PC-3 (cell line): Measurements from ENCODE around the gene MATN4. TPM values are rescaled to one million over a fixed set of nuclear protein-coding genes. Genes with fewer than 3 reads are reported as not detected.

Experiments used
- ATAC-seq: fragments of 200-7000 bp; cut with Tn5 transposase; 2 replicates; pipeline ENCODE4 v1.9.1; 2020; ENCODE audit warnings: mild to moderate bottlenecking, moderate library complexity
- BruUV-seq: library from RNA; stranded (reverse); fragments of 400-500 nt; replicated peaks from 2 replicates; lab custom pipeline; 2021; lab: Mats Ljungman, UMichigan
- CTCF ChIA-PET: fragments of 300-600 bp; sonication (Branson Sonifier 250); formaldehyde crosslinking; loops from one replicate; lab custom pipeline; 2022; ENCODE audit warnings: antibody characterized with exemption; lab: Charles Lee
- POLR2A ChIA-PET: fragments of 300-600 bp; sonication (Branson Sonifier 250); formaldehyde crosslinking; loops from one replicate; lab custom pipeline; 2022; ENCODE audit warnings: antibody characterized with exemption; ENCODE audit not compliant: unreplicated experiment; lab: Charles Lee
- DNase-seq: peaks from one replicate; pipeline ENCODE4 v3.0.0-alpha.2; 2015
- H2AFZ ChIP-seq: fragments of 300-600 bp; sonication (generic); 2 replicates; pipeline ENCODE4 v1.6.0; 2016; ENCODE audit warnings: antibody characterized with exemption, low read length
- H3F3A ChIP-seq: fragments of 300-600 bp; sonication (generic); one replicate; pipeline ENCODE4 v1.6.0; 2017; ENCODE audit warnings: antibody characterized with exemption, low read length, control low read depth, mild to moderate bottlenecking; ENCODE audit not compliant: unreplicated experiment
- H3K27ac ChIP-seq: fragments of 300-600 bp; sonication (generic); 2 replicates; pipeline ENCODE4 v1.5.1; 2016; ENCODE audit warnings: mild to moderate bottlenecking, low read length
- H3K27me3 ChIP-seq: fragments of 300-600 bp; sonication (generic); 2 replicates; pipeline ENCODE4 v1.6.1; 2016; ENCODE audit warnings: low read length, mixed read lengths
- H3K36me3 ChIP-seq: fragments of 300-600 bp; sonication (generic); 2 replicates; pipeline ENCODE4 v1.6.1; 2016; ENCODE audit warnings: low read depth, mixed run types, low read length, mixed read lengths
- H3K4me1 ChIP-seq: fragments of 300-600 bp; sonication (generic); 2 replicates; pipeline ENCODE4 v1.5.1; 2016; ENCODE audit warnings: low read length; ENCODE audit not compliant: insufficient read depth
- H3K4me2 ChIP-seq: fragments of 300-600 bp; sonication (generic); 2 replicates; pipeline ENCODE4 v1.6.0; 2016; ENCODE audit warnings: low read length
- H3K4me3 ChIP-seq: fragments of 300-600 bp; sonication (generic); 2 replicates; pipeline ENCODE4 v1.5.1; 2016; ENCODE audit warnings: mild to moderate bottlenecking, low read length, mixed read lengths
- H3K79me2 ChIP-seq: fragments of 300-600 bp; sonication (generic); 2 replicates; pipeline ENCODE4 v1.6.1; 2017; ENCODE audit warnings: low read length, mixed read lengths
- H3K9ac ChIP-seq: fragments of 300-600 bp; sonication (generic); 2 replicates; pipeline ENCODE4 v1.6.0; 2016; ENCODE audit warnings: mild to moderate bottlenecking, low read length
- H3K9me2 ChIP-seq: fragments of 300-600 bp; sonication (generic); replicated peaks from 2 replicates; pipeline ENCODE4 v1.6.1; 2016; ENCODE audit warnings: mixed run types, low read length, mixed read lengths
- H3K9me3 ChIP-seq: fragments of 300-600 bp; sonication (generic); 2 replicates; pipeline ENCODE4 v1.6.1; 2016; ENCODE audit warnings: low read length, mixed read lengths
- H4K20me1 ChIP-seq: fragments of 300-600 bp; sonication (generic); 2 replicates; pipeline ENCODE4 v1.6.1; 2016; ENCODE audit warnings: low read length, mixed read lengths
- EZH2 ChIP-seq: fragments of 300-600 bp; sonication (generic); IDR thresholded peaks from one replicate; pipeline ENCODE4 v1.6.1; 2017; ENCODE audit warnings: antibody characterized with exemption, mild to moderate bottlenecking, low read length; ENCODE audit not compliant: unreplicated experiment
- EZH2phosphoT487 ChIP-seq: fragments of 300-600 bp; sonication (generic); IDR thresholded peaks from 2 replicates; pipeline ENCODE4 v1.6.1; 2018; ENCODE audit warnings: mild to moderate bottlenecking, antibody characterized with exemption, low read length, borderline replicate concordance
- intact Hi-C: fragments of 100-400 bp; cut with micrococcal nuclease; formaldehyde crosslinking; loops from 2 replicates; pipeline ENCODE4 v1.9.0; 2023
- total RNA-seq: library from RNA; depleted of rRNA; stranded (reverse); fragments of >200 nt; gene quantifications from 2 replicates; pipeline ENCODE4 v1.2.3, GENCODE V29; 2014
- TF ChIP-seq, protein P1 (sequence below): fragments of 300-600 bp; sonication (generic); conservative IDR thresholded peaks from 2 replicates; pipeline ENCODE4 v1.5.1; 2017; ENCODE audit warnings: antibody characterized with exemption, low read depth, mild to moderate bottlenecking, low read length

Gene MATN4
- total RNA-seq, 1 experiment from 2014 or later, result 0.33 TPM

DNA sequence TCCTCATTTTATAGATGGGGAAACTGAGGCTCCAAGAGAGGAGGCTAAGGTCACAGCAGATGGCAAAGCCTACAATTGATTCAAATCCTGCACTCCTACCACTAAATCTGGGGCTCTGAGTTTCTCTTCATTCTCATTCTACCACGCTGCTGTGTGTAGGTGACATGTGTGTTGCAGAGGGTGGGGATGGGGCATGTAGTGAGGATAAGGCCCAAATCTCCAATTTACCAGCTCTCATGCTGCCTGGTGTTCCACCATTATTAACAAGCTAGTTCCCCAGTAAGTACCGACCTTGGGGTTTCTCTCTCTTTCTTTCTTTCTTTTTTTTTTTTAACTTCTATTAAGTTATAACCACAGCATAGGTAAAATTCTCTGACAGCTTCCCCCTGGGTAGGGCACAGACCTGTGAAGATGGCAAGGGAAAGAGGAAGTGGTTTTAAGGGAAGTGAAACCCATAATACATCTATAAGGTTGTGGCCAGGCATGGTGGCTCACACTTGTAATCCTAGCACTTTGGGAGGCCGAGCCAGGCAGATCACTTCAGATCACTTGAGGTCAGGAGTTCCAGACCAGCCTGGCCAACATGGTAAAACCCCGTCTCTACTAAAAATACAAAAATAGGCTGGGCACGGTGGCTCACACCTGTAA, 13.0 kb upstream of the MATN4 start:
- no peaks in the 10 kb centered on the region for H3K9me2 ChIP-seq
- peaks cover 9% of the 10 kb centered on the region for H3K4me1 ChIP-seq
- no peaks in the 10 kb centered on the region for H3F3A ChIP-seq
- H3K27ac ChIP-seq, result no peak overlapping the region
- H4K20me1 ChIP-seq, result no peaks in the 10 kb centered on the region
- no peaks in the 10 kb centered on the region for H3K9me3 ChIP-seq
- no peak overlapping the region for H3K4me3 ChIP-seq
- CTCF ChIA-PET, result interaction anchor here (0.8 to 1.5 kb wide), 2 partner anchors 42 to 53 kb away, joined by 3 to 5 read pairs; partner anchors contain the start of gene SYS1
- no peaks in the 10 kb centered on the region for H3K27me3 ChIP-seq
- no peak overlapping the region for H3K9ac ChIP-seq
- no peak for TF ChIP-seq EZH2phosphoT487
- no peak for TF ChIP-seq EZH2
- TF ChIP-seq, protein P1, sequence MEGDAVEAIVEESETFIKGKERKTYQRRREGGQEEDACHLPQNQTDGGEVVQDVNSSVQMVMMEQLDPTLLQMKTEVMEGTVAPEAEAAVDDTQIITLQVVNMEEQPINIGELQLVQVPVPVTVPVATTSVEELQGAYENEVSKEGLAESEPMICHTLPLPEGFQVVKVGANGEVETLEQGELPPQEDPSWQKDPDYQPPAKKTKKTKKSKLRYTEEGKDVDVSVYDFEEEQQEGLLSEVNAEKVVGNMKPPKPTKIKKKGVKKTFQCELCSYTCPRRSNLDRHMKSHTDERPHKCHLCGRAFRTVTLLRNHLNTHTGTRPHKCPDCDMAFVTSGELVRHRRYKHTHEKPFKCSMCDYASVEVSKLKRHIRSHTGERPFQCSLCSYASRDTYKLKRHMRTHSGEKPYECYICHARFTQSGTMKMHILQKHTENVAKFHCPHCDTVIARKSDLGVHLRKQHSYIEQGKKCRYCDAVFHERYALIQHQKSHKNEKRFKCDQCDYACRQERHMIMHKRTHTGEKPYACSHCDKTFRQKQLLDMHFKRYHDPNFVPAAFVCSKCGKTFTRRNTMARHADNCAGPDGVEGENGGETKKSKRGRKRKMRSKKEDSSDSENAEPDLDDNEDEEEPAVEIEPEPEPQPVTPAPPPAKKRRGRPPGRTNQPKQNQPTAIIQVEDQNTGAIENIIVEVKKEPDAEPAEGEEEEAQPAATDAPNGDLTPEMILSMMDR, result no peak
- ATAC-seq (no peak), DNase-seq (no peak)
- no peak overlapping the region for H3K4me2 ChIP-seq
- no peak overlapping the region for H2AFZ ChIP-seq
- H3K36me3 ChIP-seq, result peaks cover 10% of the 10 kb centered on the region; the same call in 1 of the 2 replicates
- BruUV-seq, result no TSS peak
- intact Hi-C loops, result no loop called here
- H3K79me2 ChIP-seq, result no peaks in the 10 kb centered on the region
- POLR2A ChIA-PET, result interaction anchor here (0.6 kb wide), 1 partner anchor 832 kb away, joined by 3 read pairs; no protein-coding TSS in a partner anchor

DNA sequence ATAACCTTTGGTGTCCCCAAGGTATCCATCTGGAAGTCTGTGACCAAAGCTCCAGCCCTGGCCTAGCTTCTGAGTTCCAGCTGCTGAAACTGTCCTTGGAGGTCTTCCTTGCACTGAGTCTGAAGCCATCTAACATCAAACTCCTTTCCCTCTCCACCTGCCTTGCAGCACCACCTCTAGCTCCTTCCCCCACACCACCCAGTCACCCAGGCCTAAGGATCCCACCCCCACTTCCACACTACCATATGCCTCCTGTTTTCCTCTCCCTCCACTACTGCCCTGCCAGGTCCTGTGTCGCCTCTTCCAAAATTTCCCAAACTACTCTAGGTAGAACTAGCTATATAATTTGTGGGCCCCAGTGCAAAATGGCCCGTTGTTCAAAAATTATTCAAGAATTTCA, 10.8 kb upstream of the MATN4 start:
- Histone ChIP-seq H3K9me2 (no peaks in the 10 kb centered on the region), H3K9me3 (no peaks in the 10 kb centered on the region), H3K27me3 (no peaks in the 10 kb centered on the region), H2AFZ (no peak overlapping the region), H3F3A (no peaks in the 10 kb centered on the region), H3K27ac (no peak overlapping the region), H3K79me2 (no peaks in the 10 kb centered on the region), H3K9ac (no peak overlapping the region), H3K36me3 (no peaks in the 10 kb centered on the region), H4K20me1 (no peaks in the 10 kb centered on the region), H3K4me1 (peaks cover 9% of the 10 kb centered on the region), H3K4me2 (no peak overlapping the region), H3K4me3 (no peak overlapping the region)
- DNase-seq (no peak), ATAC-seq (no peak)
- intact Hi-C loops, result loop anchor here (1.0 to 5.0 kb wide), 3 partner anchors 118 to 452 kb away; no protein-coding TSS in a partner anchor
- TF ChIP-seq, protein P1, result no peak
- TF ChIP-seq EZH2 (no peak), EZH2phosphoT487 (no peak)
- POLR2A ChIA-PET, result interaction anchor here (0.7 kb wide), 1 partner anchor 143 kb away, joined by 6 read pairs; no protein-coding TSS in a partner anchor
- CTCF ChIA-PET, result interaction anchor here (0.6 to 1.7 kb wide), 11 partner anchors 17 to 946 kb away, joined by 3 to 13 read pairs (median 4); partner anchors contain the start of gene SYS1
- no TSS peak for BruUV-seq

DNA sequence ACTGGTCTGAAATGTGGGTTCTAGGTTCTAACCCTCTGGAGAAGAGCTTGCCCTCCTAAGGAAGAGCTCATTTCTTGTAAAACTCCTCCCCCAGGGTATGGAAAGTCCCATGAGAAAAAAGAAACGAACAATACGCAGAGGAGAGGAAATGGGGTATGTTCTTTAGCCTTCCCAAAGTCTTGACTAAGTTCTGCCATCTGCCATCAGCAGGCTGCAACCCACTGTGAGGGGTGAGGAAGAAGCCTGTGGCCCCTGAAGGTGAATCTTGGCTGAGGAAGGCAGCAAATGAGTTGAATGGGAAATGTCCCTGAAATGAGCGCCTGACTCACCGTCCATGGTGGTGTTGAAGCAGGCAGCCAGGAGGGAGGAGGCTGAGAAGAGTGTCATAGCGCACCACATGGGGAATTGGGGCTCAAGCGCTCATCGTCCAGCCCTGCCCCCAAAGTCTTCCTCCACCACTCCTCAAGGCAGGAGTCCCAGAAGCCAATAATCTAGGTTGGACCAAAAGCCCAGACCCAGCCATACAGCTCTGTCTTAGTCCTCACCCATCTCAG, 10.4 kb upstream of the MATN4 start:
- no peak overlapping the region for H3K27ac ChIP-seq
- no peaks in the 10 kb centered on the region for H3K79me2 ChIP-seq
- H3K4me1 ChIP-seq, result peaks cover 9% of the 10 kb centered on the region
- no peak overlapping the region for H3K4me3 ChIP-seq
- ATAC-seq (no peak), DNase-seq (no peak)
- no peaks in the 10 kb centered on the region for H3K27me3 ChIP-seq
- H2AFZ ChIP-seq, result no peak overlapping the region
- no peaks in the 10 kb centered on the region for H3F3A ChIP-seq
- intact Hi-C loops, result loop anchor here (2.0 to 5.0 kb wide), 2 partner anchors 139 to 452 kb away; no protein-coding TSS in a partner anchor
- H4K20me1 ChIP-seq, result no peaks in the 10 kb centered on the region
- CTCF ChIA-PET, result interaction anchor here (0.6 to 1.7 kb wide), 11 partner anchors 31 to 946 kb away, joined by 3 to 13 read pairs (median 4); partner anchors contain the start of gene SYS1
- no TSS peak for BruUV-seq
- H3K9me2 ChIP-seq, result no peaks in the 10 kb centered on the region
- H3K36me3 ChIP-seq, result no peaks in the 10 kb centered on the region
- no peak overlapping the region for H3K4me2 ChIP-seq
- POLR2A ChIA-PET, result no interaction called here
- no peaks in the 10 kb centered on the region for H3K9me3 ChIP-seq
- no peak overlapping the region for H3K9ac ChIP-seq
- TF ChIP-seq EZH2phosphoT487, result no peak
- TF ChIP-seq, protein P1, result no peak
